ENCODE results near the gene MST1. TPM values are rescaled to one million over a fixed set of nuclear protein-coding genes. Genes with fewer than 3 reads are reported as not detected.

MST1 gene
- total RNA-seq, 1 donor from 2014 or later = 6.4 TPM

DNA sequence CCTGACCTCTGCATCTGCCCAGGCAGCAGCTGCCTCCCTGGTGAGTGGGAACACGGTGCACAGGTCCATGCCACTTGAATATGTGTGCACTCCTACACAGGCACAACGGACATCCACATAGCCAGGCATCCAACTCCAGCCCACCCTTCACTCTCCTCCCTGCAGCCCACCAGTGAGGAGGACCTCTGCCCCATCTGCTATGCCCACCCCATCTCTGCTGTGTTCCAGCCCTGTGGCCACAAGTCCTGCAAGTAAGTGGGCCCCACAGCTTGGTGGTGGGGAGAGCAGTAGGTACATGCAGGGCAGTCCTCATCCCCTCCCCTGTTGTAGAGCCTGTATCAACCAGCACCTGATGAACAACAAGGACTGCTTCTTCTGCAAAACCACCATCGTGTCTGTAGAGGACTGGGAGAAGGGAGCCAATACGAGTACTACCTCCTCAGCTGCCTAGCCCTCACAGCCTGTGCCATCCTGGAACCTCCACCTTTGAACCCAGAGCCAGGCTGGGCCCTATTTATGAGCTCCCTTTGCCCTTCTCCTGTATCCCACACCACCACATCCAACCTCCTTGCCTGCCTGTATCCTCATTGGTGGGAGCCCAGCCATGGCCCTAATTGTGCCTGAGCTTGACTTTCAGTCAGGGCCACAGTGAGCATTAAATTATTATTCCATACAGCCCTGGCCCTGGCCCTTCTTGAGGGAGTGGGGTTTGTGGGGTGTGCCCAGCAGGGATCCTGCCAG is 31.8 kb upstream of the MST1 start:
- intact Hi-C loops (cut with DNase I) = loop anchor here (5.0 kb wide), 1 partner anchor 66 kb away; the partner anchor contains the start of gene IP6K1
- DNase-seq (ENCODE audit: low spot score) = no peak

DNA sequence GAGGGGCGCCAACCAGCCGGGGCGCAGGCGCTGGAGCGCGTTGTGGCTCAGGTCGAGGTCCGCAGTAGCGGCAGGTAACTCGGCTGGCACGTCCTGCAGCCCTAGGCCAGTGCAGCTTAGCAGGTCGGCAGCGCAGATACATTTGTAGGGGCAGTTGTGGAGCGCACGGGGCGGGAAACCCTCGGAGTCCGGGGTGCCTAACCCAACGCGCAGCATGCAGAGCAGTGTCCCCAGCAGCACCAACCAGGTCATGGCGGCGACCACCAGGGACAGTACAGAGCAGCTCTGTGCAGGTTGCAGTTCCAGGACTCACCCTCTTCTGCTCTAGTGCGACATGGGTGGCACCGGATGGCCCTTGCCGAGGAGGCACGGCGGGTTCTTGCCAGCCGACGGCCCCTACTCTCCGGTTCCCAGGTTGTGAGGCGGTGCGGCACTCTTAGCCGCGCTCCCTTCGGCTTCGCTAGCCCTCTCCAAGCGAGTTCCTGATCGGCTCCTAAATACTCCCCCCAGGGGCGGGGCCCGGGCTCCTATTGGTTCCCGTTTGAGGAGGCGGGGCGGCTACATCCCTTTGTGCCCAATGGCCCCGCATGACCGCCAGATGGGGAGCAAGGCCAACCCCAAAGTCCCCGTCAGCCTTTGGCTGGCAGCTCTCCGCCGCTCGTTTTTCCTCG is 30.1 kb upstream of the MST1 start, which contains the start of gene AMIGO3:
AMIGO3 (minus strand) TSS at position 471 of the 671 bp plus-strand sequence; CDS start at position 252, 219 bp downstream.
- peak; percentile 97 for DNase-seq (ENCODE audit: low spot score)
- intact Hi-C loops (cut with DNase I) = no loop called here

DNA sequence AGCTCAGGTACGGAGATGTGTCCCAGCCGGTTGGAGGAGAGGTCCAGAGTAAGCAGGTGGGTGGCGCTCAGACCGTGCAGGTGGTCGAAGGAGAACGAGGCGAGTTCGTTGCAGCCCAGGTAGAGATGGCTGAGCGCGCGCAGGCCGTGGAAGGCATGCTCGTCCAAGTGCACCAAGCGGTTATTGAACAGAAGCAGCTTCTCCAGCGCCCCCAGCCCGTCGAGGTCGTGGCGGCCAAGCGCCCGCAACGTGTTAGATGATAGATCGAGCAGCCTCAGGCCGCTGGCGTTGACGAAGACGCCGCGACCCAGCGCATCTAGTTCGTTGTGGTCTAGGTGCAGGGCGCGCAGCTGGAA is 29.6 kb upstream of the MST1 start:
- DNase-seq (ENCODE audit: low spot score) = no peak
- intact Hi-C loops (cut with DNase I) = no loop called here

DNA sequence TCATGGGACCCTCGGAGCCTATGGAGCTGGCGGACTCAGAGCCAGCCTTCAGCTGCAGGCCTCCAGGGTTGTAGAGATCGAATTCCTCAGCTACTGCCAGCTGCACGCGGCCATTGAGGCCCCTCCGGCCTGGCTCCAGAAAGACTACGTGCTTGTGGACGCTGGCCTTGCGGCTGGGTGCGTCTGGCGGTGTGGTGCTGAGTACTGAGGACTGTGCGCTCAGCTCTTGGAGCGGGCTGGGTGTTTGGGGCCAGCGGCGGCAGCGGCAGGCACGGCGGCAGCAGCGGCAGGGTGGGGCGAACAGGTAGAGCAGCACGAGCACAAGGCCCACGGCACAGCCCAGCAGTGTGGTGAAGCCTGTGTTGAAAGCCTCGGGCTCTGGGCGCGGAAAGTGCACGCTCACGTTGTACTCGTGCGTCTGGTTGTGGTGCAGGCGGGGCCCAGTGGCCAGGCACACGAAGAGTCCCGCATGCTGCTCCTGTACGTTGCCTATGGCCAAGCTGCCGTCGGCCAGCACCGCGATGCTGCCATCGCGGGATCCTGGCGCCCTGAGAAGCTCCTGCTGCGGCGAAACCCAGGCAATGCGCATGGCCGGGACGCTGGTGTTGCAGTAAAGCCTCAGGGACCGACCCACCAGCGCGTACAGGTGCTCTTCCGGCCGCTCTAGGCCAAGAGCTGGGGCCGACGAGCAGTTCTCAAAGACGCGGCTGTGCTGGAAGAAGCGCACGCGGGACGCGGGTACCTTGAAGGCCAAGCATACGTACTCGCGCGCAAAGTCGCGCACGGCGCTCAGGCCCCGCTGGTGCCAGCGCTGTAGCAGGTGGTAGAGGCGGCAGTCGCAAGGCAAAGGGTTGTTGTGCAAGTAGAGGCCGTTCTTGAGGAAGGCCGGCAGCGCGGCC is 28.9 kb upstream of the MST1 start:
- DNase-seq (ENCODE audit: low spot score) = peak; percentile 73
- intact Hi-C loops (cut with DNase I) = no loop called here

DNA sequence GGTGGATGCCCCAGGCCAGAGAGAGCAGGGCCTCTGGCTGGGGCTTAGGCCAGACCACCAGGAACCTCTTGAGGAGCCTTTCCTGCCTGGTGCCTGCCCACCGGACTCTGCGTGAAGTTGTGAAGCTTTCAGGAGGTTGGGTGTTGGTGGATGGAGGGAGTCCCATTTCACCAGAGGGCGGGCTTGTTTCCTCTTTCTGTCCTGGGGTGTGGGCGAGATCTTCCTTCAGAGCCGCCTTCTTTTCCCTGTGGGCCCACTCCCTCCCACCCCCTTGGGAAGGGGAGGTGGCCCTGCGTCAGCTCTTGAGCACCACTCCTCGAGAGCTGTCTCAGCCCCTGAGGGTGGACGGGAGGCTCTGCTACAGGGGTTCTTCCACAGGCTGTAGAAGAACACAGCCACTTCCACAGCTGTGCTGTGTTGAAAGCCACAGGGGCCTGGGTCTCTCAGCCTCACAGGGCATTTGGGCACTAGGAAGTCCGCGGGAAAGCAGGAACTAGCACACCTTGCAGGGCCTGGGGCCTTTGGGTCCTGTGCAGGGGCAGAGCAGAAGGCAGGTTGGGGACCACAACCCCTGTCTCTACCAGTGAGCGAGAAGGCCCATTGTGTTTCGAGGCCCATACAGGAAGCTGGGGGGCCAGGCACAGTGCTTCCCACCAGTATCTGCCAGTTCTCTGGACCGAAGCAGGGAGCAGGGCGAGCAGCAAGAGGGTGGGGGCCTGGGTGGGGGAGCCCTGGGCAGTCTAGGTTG is 28.1 kb upstream of the MST1 start:
- intact Hi-C loops (cut with DNase I) = no loop called here
- peak; percentile 58 for DNase-seq (ENCODE audit: low spot score)

DNA sequence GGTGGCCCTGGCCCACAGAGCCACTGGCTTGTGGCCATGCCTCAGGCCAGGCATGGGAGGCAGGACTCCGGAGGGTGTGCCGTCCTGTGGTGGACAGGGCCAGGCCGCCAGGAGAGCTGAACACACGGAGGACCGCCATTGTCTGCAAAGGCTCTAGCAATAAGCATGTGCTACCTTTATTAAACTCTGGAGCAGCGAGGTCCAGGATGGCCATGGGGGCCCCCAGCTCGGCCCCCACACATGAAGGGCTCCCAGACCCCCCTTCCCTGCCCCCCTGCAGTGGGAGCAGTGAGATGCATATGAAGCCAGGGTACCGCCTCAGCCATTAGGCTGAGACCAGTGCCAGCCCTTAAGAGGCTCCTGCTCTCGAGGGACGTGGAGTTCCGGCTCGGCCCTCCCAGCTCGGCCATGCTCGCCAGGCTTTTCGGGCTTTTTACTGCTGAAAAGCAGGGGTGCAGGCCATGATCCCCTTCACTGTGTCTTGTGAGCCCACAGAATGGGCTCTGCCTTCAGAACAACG is 27.5 kb upstream of the MST1 start:
- DNase-seq (ENCODE audit: low spot score) = peak; percentile 53
- intact Hi-C loops (cut with DNase I) = no loop called here

DNA sequence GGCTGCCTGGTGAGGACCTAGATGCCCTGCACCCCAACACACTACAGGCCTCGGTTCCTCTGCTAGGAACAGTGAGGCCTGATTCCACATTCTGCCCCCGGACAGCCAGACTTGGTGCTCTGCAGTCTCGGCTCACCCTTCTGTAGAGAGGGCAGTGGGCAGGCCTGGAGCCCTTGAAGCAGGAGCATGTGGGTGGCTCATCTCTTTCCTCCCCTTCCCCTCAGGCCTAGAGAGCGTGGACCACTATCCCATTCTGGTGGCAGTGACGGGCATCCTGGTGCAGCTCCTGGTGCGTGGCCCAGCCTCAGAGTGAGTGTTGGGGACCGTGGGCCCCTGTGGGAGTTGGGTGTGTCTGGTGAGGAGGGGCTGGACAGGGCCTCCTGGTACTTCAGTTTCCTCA is 26.9 kb upstream of the MST1 start:
- intact Hi-C loops (cut with DNase I) = no loop called here
- no peak for DNase-seq (ENCODE audit: low spot score)

DNA sequence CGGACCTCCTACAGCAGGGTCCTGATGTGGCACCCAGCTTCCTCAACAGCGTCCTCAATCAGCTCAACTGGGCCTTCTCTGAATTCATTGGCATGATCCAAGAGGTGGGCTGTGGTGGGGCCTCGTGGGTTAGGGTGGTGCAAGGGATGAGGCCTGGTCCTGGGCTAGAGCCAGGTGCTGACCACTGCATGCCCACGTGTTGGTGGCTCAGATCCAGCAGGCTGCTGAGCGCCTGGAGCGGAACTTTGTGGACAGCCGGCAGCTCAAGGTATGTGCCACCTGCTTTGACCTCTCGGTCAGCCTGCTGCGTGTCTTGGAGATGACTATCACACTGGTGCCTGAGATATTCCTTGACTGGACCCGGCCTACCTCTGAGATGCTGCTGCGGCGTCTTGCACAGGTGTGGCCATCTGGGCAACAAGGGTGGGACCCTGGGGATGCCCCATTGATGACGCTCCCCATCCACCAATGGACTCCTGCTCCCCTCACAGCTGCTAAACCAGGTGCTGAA is 26.4 kb upstream of the MST1 start:
- intact Hi-C loops (cut with DNase I) = no loop called here
- DNase-seq (ENCODE audit: low spot score) = no peak

DNA sequence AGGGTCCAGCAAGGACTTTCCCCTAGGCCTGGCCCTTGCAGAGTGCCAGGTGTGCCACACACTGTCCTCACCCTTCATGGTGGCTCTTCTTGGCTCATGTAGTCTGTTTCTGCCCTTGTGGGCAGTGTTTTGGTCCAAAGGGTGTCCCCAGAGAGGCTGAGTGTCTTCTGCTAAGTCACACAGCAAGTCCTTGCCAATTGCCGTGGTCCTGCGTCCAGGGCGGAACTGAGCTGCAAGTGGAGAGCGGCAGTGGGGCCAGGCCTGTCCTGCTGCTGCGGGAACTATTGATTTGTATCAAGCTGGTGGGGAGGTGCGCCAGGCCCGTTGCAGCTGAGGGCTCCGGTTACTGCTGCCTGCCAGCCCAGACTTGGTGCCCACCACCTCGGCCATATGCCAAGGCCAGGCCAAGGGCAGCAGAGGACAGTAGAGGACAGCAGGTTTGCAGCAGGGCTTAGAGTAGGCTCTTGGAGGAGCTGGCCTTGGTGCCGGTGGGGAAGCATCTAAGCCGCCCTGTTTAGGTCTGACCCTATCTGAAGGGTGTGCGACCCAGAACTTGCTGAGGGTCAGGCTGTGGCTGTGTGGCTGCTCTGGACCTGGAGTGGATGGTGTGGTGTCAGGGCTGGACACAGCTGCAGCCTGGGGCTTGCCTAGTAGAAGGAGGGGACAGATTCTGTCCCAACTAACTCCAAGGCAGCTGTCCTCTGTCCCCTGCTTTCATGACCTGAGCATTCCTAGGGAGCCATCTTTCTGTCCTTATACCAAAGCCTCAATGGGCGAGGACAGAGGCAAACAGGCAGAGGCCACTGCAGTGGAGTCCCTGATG is 25.7 kb upstream of the MST1 start:
- intact Hi-C loops (cut with DNase I) = no loop called here
- DNase-seq (ENCODE audit: low spot score) = no peak

DNA sequence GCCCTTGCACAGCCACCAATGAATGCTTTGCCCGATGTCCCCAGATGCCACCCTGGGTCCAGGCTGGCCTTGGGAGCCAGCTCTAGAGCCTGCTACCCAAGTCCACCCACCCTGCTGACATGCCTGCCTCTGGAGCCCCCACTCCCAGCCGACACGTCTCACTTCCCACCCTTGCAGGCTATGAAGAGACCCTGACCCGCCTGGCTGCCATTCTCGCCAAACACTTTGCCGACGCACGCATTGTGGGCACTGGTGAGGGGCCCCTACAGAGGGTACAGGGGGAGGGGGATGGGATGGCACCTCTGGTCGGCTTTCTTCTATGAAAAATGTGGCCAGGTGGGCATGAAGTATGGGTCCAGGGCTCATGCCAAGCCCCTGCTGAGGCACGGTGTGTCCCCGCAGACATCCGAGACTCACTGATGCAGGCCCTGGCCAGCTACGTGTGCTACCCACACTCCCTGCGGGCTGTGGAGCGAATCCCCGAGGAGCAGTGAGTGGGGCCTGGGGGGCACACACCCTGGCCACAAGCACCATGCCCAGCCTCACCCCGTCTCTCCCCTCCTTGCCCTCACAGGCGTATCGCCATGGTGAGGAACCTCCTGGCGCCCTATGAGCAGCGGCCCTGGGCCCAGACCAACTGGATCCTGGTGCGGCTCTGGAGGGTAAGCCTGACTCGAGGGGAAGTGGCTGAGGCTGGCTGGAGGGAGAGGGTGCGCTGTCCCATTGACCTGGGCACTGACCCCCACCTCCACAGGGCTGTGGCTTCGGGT is 24.2 kb upstream of the MST1 start:
- DNase-seq (ENCODE audit: low spot score) = no peak
- intact Hi-C loops (cut with DNase I) = no loop called here

DNA sequence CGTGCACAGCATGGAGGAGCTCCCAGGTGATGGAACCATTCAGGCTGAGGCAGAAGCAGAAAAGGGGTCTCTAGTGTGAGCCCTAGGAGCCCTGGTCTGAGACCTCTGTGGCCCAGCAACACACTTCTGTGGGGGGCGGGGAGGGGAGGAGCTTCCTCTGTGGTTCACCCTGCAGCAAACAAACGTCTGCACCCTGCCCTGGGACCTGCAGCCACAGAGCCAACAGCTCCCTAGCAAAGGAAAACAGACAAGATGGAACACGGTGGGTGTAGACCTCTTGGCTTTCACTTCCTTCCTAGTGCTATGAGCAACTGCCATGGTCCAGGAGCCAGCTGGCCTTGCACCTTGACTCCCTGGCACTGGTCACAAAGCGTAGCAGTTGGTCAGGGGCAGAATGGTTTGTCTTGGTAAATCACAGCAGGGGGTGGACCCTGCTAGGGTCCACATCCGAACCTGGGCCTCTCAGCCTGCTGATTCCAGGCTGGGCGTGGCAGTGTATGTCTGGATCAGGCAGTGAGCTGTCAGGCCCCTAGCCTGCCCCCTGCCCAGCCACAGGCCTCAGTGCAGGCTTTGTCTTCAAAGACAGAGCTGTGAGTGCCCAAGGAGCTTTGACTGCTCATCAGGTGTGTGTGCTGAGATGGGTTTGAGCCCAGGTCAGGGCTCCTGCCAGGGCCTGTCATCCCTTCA is 23.5 kb upstream of the MST1 start:
- intact Hi-C loops (cut with DNase I) = no loop called here
- no peak for DNase-seq (ENCODE audit: low spot score)

DNA sequence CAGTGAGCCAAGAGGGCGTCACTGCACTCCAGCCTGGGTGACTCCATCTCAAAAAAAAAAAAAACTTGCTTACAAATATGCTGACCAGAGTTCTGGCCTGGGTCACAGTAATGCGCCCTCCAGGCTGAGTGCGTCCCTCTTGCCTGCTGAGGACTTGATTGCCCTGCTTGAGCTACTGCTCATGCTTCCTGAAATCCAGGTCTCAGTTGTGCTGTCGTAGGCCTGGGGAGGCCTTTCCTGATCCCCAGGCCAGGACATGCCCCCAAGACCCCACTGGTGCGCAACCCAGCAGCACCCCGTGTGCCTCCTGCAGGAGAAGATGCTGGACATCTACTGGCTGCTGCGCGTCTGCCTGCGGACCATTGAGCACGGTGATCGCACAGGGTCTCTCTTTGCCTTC is 22.9 kb upstream of the MST1 start:
- DNase-seq (ENCODE audit: low spot score) = no peak
- intact Hi-C loops (cut with DNase I) = no loop called here

DNA sequence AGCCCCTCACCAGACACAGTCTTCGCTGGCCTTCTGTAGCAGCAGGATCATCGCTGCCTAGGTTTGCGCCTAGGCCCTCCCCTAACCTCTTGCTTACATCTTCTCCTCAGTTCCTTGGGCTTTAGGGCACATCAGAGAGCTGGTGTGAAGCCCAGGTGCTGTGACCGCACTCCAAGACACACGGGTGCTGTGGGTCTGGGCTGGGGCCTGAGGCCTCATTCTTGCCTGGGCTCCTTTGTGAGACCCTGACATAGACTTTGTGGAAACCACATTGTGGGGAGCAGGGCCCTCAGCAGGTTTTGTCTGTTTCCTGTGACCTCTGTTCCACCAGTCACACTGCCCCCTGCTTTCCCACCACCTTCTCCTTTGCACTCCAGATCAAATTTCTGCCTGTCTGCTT is 22.2 kb upstream of the MST1 start:
- intact Hi-C loops (cut with DNase I) = no loop called here
- DNase-seq (ENCODE audit: low spot score) = no peak

DNA sequence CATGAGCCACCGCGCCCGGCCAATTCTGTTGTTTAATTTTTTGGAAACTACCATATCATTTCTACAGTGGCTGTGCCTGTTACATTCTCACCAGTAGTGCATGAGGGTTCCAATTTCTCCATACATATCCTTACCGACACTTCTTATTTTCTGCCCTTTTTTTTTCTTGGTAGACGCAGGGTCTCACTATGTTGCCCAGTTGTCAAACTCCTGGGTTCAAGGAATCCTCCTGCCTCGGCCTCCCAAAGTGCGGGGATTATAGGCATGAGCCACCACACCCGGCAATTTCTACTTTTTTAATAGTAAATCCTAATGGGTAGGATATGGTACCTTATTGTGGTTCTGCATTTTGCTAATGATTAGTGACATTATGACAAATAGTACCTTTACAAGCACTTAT is 20.6 kb upstream of the MST1 start:
- intact Hi-C loops (cut with DNase I) = no loop called here

DNA sequence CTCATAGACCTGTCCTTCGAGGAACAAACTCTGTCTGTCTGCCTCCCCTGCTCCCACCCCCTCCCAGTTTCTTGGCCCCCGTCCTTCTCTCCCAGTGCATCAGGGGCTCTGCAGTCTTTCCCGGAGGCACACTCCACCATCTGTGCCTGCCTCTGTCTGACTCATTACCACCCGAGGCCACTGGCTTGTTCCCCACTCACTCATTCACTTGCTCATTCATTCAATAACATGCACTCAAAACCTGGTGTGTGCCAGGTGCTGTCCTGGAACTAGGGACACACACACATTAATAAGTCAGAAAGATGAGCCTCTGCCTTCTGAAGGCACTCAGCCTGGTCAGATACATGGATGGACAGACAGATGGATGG is 17.8 kb upstream of the MST1 start:
- no peak for DNase-seq (ENCODE audit: low spot score)
- intact Hi-C loops (cut with DNase I) = no loop called here

More for the DNA sequence above, 20.6 kb upstream of the MST1 start:
- no peak for DNase-seq (ENCODE audit: low spot score)

DNA sequence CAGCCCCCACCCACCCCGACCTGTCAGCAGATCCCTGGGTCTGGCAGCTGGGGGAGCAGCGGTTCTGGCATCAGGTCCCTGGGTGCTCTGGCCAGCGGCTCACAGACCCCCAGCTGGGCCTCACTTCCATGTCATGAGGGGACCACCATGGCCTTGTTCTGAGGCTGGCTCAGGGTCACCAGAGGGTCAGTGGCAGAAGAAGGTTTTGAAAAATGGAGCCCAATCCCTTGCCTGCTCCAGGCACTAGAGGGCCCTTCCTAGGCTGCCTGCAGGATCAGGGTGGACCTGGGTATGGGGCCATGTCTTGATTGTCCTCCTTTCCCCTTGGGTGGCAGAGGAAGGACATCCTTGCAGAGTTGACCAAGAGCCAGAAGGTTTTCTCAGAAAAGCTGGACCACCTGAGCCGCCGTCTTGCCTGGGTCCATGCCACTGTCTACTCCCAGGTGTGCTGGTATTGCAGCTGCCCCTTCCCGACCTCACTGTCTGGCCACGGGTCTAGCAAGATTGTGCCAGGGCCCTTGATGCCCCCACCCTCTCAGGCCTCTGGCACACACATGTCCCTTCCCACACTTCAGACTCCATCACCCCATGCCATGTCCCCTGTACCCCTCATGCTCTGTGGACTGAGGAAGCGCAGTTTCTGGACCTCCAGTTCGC is 17.3 kb upstream of the MST1 start:
- intact Hi-C loops (cut with DNase I) = no loop called here
- no peak for DNase-seq (ENCODE audit: low spot score)

Measured in cardiac septum (tissue), 1 donor.